Fibroblast of mammary gland (primary cell): ENCODE data around the gene DENND4C.

Experiments
- DNase-seq: peaks from one replicate; pipeline ENCODE4 v3.0.0-alpha.2; 2010; ENCODE audit warnings: low read depth
- H3K4me3 ChIP-seq: 2 replicates; pipeline ENCODE4 v1.5.1; 2011; ENCODE audit warnings: low read depth, mild to moderate bottlenecking, low read length, moderate library complexity; ENCODE audit not compliant: control insufficient read depth
- CTCF ChIP-seq: conservative IDR thresholded peaks from 2 replicates; pipeline ENCODE4 v1.5.1; 2011; ENCODE audit warnings: low read depth, low read length, inconsistent platforms; ENCODE audit not compliant: control insufficient read depth, insufficient read depth

DENND4C gene

GRCh38 chr9:19201899-19202891 is 28.3 kb upstream of the DENND4C start:
- TF ChIP-seq CTCF, result no peak
- DNase-seq, result no peak
- no peak overlapping the region for H3K4me3 ChIP-seq

- TF ChIP-seq CTCF, result no peak
- DNase-seq, result no peak
These were observed 27.4 kb upstream of the DENND4C start for GRCh38 chr9:19203058-19203457.

GRCh38 chr9:19208653-19209052 is 21.8 kb upstream of the DENND4C start:
- H3K4me3 ChIP-seq, result no peak overlapping the region
- no peak for TF ChIP-seq CTCF
- no peak for DNase-seq

More at GRCh38 chr9:19203058-19203457, 27.4 kb upstream of the DENND4C start:
- no peak overlapping the region for H3K4me3 ChIP-seq

- no peak for TF ChIP-seq CTCF
- no peak overlapping the region for H3K4me3 ChIP-seq
- no peak for DNase-seq
These were observed 21.3 kb upstream of the DENND4C start for GRCh38 chr9:19209188-19209587.

GRCh38 chr9:19213823-19214222 is 16.7 kb upstream of the DENND4C start:
- DNase-seq, result no peak

GRCh38 chr9:19216466-19216865 is 14.0 kb upstream of the DENND4C start:
- DNase-seq, result no peak
- no peak overlapping the region for H3K4me3 ChIP-seq
- no peak for TF ChIP-seq CTCF

More at GRCh38 chr9:19213823-19214222, 16.7 kb upstream of the DENND4C start:
- TF ChIP-seq CTCF, result no peak
- H3K4me3 ChIP-seq, result no peak overlapping the region
